RKO (cell line): ENCODE measurements around the gene DISC1.

ENCODE experiments used
- DNase-seq: peaks from one replicate; pipeline ENCODE4 v3.0.0-alpha.2; 2016; ENCODE audit warnings: low spot score

The DISC1 gene

GRCh38 chr1:231860221-231861088 is 233.9 kb downstream of the DISC1 start:
- DNase-seq = no peak

GRCh38 chr1:231861541-231862481 is 235.2 kb downstream of the DISC1 start:
- no peak for DNase-seq

DNA sequence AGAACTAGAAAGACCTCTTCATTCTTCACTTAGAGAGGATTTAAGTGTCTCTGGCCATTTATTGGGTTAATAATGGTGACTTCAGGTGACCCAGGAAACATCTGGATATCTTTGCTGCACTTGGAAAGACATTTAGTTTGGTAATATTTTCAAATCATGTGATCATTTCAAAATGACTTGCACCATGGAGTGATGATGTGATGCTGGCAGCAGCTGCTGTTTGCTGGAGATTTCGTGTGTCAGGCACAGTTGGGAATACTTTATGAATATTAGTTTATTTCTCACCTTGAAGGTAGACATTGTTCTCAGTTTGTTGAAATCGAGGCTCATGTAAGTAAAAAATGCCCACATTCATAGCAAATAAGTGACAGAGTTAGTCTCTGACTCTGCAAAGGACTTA is 236.0 kb downstream of the DISC1 start:
- no peak for DNase-seq

DNA sequence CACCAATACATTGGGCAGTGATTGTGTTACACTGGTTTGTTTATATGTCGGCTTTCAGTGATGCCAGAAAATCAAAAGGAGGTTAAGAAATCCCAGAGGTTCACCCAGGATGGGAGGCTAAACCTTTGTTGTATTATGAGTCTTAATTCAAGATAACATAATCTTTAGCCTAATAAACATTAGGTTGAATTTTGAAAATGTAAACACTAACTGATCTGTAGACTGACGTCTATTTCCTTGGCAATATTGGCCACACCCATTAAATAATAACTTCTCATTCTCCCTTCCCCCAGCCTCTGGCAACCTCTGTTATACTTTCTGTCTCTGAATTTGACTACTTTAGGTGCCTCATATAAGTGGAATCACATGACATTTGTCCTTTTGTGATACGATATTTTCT is 238.7 kb downstream of the DISC1 start:
- no peak for DNase-seq

GRCh38 chr1:231866392-231867331 is 240.1 kb downstream of the DISC1 start:
- DNase-seq = peak; percentile 33

GRCh38 chr1:231867607-231868006 is 241.0 kb downstream of the DISC1 start:
- no peak for DNase-seq

DNA sequence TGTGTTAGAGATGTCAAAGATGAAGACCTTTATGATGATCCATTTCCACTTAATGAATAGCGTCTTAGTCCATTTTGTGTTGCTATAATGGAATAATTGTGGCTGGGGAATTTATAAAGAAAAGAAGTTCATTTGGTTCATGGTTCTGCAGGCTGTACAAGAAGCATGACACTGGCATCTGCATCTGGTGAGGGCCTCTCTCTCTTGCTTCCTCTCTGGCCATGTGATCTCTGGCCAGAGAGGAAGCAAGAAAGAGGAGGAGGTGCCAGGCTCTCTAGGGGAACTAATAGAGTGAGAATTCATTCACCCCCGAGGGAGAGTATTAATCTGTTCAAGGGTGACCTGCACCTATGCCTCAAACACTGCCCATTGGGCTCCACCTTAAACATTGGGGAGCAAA is 242.8 kb downstream of the DISC1 start:
- no peak for DNase-seq

- no peak for DNase-seq
These were observed 244.9 kb downstream of the DISC1 start for GRCh38 chr1:231871471-231871870.

DNA sequence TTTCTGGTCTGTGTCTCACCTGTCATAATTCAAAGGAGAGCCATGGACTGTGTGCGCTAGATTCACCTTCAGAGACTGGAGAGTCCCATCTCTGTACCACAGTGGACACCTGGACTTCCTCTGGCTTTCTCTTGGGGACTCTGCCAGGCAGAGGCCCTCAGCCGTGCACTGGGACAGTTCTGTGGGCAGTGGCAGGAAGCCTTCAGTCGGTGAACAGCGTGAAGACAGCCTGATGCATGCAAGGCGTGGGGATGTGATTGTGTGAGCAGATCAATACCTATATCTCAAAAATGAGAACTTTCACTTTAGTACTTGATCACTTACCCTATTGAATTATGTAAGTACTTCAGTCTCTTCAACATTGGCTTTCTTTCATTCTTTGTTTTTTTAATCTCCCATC is 245.3 kb downstream of the DISC1 start:
- no peak for DNase-seq

- no peak for DNase-seq
These were observed 245.9 kb downstream of the DISC1 start for GRCh38 chr1:231872461-231872910.

DNA sequence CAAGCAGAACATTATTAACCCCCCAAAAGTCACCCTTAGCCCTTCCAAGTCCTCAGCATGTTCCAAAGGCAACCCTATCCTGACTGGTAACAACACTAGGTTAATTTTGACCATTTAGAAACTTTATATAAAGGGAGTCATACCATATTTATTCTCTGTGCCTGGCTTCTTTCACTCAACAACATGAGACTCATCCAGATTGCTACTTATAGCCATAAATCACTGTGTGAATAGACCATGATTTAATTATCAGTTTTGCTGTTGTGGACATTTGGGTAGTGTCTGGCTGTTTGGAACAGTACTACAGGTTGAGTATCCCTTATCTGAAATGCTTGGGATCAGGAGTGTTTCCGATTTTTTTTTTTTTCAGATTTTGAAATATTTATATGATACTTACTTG is 252.1 kb downstream of the DISC1 start:
- no peak for DNase-seq

DNA sequence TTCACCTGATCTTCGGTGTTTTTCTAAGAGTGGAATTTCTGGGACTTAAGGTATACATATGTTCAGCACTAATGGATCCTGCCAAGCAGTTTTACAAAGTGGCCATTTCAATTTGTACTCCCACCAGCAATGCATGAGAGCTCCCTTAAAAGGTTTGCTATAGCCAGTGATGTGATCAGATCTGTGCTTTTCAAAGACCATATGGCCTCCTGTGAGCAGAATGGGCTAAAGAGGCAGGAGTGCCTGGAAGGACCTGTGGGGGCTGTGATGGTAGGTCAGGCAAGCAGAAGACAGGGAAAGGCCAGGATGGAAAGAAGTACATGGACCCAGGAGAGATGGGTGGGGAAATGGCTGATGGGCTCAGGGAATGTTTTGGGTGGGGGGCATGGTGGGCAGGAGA is 252.7 kb downstream of the DISC1 start:
- no peak for DNase-seq

DNA sequence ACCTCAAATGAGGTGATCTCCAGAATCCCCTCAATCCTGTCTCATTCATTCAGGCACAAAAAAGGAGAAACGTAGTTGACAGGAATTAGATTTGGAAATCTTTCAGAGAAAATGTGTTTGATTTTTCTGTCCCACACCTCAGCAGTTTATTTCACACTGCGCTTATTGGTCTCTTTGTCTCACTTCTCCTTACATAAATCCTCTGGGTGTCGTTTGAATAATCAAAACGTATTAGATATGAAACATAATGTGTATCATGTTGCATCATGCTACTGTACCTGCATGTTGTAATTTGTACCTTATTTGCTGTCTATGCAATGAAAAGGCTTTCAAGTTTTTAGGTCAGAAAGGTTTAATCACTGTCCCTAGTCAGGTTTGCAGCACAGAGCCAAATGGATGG is 255.7 kb downstream of the DISC1 start:
- no peak for DNase-seq

DNA sequence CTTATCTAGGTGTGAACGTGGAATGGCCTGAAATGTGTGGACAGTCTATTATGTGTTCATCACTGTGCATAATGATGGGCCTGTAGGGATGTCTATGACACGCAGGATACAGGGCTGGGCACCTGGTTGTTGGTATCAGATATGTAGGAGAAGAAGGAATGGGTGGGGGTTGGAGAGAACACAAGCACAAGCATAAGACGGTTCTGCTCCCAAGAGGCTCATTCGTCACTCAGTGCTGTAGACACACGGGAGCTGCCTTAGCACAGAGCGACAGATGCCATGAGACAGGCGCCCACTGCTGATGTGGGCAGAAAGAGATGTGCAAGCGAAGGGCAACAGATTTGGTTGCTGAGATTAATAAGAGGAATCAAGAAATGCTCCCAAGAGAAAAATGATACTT is 256.2 kb downstream of the DISC1 start:
- no peak for DNase-seq

GRCh38 chr1:231883382-231883781 is 256.8 kb downstream of the DISC1 start:
- no peak for DNase-seq

GRCh38 chr1:231885209-231885854 is 258.7 kb downstream of the DISC1 start:
- DNase-seq = no peak

GRCh38 chr1:231887166-231887565 is 260.6 kb downstream of the DISC1 start:
- no peak for DNase-seq

DNA sequence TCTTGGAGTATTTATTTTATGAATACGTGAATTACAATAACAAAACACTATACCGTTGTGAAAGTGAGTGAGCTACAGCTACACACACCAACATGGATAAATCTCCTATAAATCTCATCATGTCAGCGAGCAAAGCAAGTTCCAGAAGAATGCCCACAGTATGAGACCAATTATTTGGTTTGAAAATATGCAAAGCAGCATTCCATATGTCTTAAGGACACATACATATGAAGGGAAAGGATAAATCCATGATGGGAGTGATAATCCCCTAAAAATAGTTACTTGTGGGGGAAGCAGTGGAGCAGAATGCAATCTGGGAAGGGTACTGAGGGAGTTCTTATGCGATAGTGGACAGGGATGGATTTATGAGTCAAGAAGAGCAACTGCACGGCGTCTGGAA is 261.3 kb downstream of the DISC1 start:
- DNase-seq = no peak

DNA sequence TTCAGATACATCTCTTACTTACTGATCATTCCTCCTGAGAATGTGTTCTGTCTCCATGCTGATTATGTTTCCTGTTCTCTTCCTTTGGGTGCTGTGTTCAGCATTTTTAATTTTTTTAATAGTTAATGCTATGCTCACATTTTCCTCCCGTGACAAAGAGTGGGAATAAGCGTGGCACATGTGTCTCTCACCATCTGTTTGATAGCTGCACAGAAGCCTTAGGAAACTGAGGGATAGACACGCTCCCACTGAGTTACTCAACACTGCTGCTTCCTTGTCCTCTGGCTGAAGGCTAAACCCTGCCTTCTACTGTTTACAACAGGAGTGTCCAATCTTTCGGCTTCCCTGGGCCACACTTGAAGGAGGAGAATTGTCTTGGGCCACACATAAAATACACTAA is 264.2 kb downstream of the DISC1 start:
- DNase-seq = no peak

DNA sequence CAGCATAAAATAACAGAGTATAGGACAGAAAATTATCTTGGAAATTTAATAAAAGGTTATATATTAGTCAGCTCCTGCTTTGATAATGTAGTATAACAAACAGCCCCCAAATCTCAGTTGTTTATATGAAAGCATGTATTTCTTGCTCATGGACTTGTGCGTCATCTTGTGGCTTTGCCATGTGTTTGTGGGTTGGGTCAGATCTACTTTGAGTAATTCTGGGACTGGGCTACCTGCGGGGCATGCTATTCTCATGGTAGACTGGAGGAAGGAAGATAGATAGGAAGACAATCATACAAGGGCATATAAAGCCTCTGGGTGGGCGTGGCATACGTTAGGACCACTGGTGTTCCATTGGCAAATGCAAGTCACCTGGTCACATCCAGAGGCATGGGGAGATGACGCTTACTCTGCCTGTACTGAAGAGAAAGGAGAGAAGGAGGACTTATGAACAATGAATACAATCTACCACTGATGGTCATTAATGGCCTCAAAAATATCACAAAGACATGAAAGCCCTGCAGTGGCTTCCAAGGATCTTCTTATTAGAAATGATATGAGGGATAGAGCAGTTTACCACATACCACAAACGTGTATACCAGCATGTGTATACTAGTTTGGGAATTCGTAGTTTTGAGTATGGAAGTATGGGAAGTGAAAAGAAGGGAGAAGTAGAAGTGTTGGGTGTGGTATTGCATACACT is 267.0 kb downstream of the DISC1 start:
- no peak for DNase-seq

- no peak for DNase-seq
These were observed 270.2 kb downstream of the DISC1 start for GRCh38 chr1:231896806-231897205.
